Fibroblast of lung (primary cell): ENCODE measurements around the gene STK26.

Experiments
- CTCF ChIP-seq, 2 donors: IDR thresholded peaks in 1 of 2; conservative IDR thresholded peaks in 1 of 2; 1 replicate in 1 of 2; 2 replicates in 1 of 2; pipeline ENCODE4 v1.5.1; 2011 to 2012; ENCODE audit warnings: low read length in 2 of 2, control low read depth in 1 of 2, inconsistent platforms in 1 of 2, low read depth in 1 of 2, mild to moderate bottlenecking in 1 of 2
- EZH2 ChIP-seq: IDR thresholded peaks from 2 replicates; pipeline ENCODE4 v1.5.1; 2012; ENCODE audit warnings: low read length, control low read depth, mild to moderate bottlenecking; ENCODE audit errors: missing control alignments

GRCh38 chrX:132093239-132093860, 70.2 kb downstream of the STK26 start:
- no peak for TF ChIP-seq CTCF (conservative IDR thresholded peaks at IDR 0.05 in 1 of 2, IDR thresholded peaks at IDR 0.05 in 1 of 2; ENCODE audit: low read depth in 1 of 2, low read length in 2 of 2)
- TF ChIP-seq EZH2: no peak
